ENCODE data around the gene BMAL1.

GRCh38 chr11:13291361-13291760 lies 13.8 kb downstream of the BMAL1 start:
- TF ChIP-seq CTCF (IDR thresholded peaks at IDR 0.05 in 4 of 5, conservative IDR thresholded peaks at IDR 0.05 in 1 of 5) (no peak), POLR2A (IDR thresholded peaks at IDR 0.05) (no peak)

Measured in gastrocnemius medialis (tissue), 4 donors.